ENCODE measurements around the gene AQP10.
"Not testable (repeated sequence)": the region's sequence is repeated elsewhere in the genome, so short reads cannot be mapped to it uniquely, and the experiment has no call there.

The AQP10 gene

DNA sequence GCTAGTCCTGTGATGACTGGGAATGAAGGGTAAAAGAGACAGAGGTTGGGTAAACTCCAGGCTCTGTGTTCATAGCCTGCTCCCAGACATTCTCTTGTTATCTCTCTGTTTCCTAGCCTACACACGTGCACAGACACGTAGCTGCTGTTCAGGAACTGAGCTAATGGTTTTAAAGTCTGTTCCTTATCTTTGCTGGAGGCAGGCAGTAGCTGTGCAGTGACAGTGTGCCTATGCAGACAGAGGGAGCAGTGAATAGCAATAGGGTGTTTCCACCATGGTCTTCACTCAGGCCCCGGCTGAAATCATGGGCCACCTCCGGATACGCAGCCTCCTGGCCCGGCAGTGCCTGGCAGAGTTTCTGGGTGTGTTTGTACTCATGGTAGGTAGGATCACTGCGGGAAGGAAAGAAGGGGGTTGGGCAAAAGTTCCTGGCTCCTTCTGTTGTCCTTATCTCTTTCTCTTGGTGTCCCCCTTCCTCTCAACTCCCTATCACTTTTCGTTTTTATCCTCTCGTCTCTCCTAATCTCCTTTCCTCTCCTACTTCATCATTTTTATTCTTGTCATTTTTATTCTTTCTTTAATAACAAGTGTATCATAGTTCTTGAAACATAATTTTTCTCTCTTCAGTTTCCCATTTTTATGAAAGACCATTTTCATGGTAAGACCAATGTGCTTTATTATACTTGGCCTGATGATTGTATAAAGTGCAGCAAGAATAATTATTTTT lies at the start of gene AQP10:
AQP10 (plus strand) TSS at position 212 of the 727 bp plus-strand sequence; CDS start at position 275, 63 bp downstream.
- no peak within 1 kb of the TSS for H3K27ac ChIP-seq
- no peak for DNase-seq (ENCODE audit: low read depth, low spot score)

- DNase-seq (ENCODE audit: low read depth, low spot score), result peak; percentile 84
- H3K27ac ChIP-seq, result peak within 1 kb of the TSS; percentile 78
Observed at GRCh38 chr1:154272217-154272998, 48.5 kb upstream of the AQP10 start, which contains the start of gene HAX1. HAX1 (plus strand) TSS chr1:154272629; CDS start chr1:154272724, 95 bp downstream.

DNA sequence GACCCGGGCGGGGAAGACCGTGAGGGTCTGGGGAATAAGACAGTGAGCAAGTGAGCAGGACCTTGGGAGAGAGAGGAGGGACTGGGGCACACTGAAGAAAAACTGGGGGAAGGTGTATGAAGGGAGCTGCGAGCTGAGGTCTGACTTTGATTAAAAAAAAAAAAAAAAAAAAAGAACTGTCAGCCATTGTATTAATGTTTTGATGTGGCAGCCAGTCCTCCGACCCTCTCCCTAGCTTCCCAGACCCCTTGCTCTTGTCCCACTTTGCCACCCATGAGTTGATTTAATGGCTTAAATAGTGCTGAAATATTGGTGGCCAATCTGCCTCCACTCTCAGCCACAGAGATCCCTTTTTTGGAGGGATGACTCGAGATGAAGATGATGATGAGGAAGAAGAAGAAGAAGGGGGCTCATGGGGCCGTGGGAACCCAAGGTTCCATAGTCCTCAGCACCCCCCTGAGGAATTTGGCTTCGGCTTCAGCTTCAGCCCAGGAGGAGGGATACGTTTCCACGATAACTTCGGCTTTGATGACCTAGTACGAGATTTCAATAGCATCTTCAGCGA lies 47.8 kb upstream of the AQP10 start:
- DNase-seq (ENCODE audit: low read depth, low spot score), result no peak
- peak overlapping the region; percentile 78 for H3K27ac ChIP-seq

- no peak overlapping the region for H3K27ac ChIP-seq
Observed at GRCh38 chr1:154276797-154277196, 44.1 kb upstream of the AQP10 start.

DNA sequence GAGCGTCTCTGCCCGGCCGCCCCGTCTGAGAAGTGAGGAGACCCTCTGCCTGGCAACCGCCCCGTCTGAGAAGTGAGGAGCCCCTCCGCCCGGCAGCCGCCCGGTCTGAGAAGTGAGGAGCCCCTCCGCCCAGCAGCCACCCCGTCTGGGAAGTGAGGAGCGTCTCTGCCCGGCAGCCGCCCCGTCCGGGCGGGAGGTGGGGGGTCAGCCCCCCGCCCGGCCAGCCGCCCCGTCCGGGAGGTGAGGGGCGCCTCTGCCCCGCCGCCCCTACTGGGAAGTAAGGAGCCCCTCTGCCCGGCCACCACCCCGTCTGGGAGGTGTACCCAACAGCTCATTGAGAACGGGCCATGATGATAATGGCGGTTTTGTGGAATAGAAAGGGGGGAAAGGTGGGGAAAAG lies 33.3 kb upstream of the AQP10 start:
- DNase-seq (ENCODE audit: low read depth, low spot score); H3K27ac ChIP-seq: not testable (repeated sequence)

More at GRCh38 chr1:154276797-154277196, 44.1 kb upstream of the AQP10 start:
- DNase-seq (ENCODE audit: low read depth, low spot score), result no peak

DNA sequence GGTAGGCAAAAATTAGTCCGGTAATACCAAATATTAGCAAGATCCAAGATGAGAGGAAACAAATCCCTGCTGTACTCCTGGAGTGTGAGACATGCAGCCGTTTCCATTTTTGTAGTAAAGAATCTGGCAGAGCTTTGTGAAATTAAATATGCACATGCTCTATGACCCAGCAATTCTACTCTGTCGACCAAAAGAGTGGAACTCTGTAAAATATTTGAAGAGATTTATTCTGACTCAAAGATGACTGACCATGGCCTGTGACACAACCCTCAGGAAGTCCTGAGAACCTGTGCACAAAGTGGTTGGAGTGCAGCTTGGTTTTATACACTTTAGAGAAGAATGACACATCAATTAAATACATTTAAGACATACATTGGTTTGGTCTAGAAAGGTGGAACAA lies 32.2 kb upstream of the AQP10 start:
- no peak for DNase-seq (ENCODE audit: low read depth, low spot score)
- no peak overlapping the region for H3K27ac ChIP-seq

DNA sequence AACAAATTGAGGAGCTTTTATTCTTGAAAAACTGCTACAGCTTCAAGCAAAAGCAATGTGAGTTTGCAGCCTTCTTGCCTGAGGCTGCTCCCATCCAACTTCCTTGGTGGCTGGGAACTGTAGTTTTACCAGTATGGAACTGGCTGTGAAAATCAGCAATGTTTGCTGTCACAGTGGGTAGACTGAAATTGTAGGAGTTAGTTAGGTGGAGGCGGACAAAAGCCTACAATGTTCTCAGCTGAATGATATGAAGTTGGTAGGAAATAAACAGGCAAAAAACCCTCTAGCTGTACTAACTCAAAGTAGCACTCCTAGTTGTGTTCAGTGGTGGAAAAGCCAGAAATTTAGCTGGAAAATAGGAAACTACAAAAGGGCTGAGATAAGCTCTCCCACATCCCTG lies 30.0 kb upstream of the AQP10 start:
- DNase-seq (ENCODE audit: low read depth, low spot score), result no peak
- H3K27ac ChIP-seq, result no peak overlapping the region

- DNase-seq (ENCODE audit: low read depth, low spot score), result no peak
Observed at GRCh38 chr1:154295408-154296235, 25.3 kb upstream of the AQP10 start.

GRCh38 chr1:154301582-154301981 lies 19.3 kb upstream of the AQP10 start:
- DNase-seq (ENCODE audit: low read depth, low spot score), result no peak
- no peak overlapping the region for H3K27ac ChIP-seq

More at GRCh38 chr1:154295408-154296235, 25.3 kb upstream of the AQP10 start:
- no peak overlapping the region for H3K27ac ChIP-seq

- DNase-seq (ENCODE audit: low read depth, low spot score), result no peak
- H3K27ac ChIP-seq, result no peak overlapping the region
Observed at GRCh38 chr1:154304664-154305337, 16.1 kb upstream of the AQP10 start.

- no peak overlapping the region for H3K27ac ChIP-seq
- no peak for DNase-seq (ENCODE audit: low read depth, low spot score)
Observed at GRCh38 chr1:154306151-154306550, 14.7 kb upstream of the AQP10 start.

GRCh38 chr1:154307670-154308270 lies 13.1 kb upstream of the AQP10 start:
- DNase-seq (ENCODE audit: low read depth, low spot score); H3K27ac ChIP-seq: not testable (repeated sequence)

DNA sequence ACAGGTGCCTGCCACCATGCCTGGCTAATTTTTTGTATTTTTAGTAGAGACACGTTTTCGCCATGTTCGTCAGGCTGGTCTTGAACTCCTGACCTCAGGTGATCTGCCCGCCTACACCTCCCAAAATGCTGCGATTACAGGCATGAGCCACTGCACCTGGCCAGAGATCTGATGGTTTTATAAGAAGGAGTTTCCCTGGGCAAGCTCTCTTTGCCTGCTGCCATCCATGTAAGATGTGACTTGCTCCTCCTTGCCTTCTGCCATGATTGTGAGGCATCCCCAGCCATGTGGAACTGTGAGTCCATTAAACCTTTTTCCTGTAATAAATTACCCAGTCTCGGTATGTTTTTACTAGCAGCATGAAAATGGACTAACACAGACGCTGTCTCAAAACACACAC lies 11.8 kb upstream of the AQP10 start:
- DNase-seq (ENCODE audit: low read depth, low spot score); H3K27ac ChIP-seq: not testable (repeated sequence)

DNA sequence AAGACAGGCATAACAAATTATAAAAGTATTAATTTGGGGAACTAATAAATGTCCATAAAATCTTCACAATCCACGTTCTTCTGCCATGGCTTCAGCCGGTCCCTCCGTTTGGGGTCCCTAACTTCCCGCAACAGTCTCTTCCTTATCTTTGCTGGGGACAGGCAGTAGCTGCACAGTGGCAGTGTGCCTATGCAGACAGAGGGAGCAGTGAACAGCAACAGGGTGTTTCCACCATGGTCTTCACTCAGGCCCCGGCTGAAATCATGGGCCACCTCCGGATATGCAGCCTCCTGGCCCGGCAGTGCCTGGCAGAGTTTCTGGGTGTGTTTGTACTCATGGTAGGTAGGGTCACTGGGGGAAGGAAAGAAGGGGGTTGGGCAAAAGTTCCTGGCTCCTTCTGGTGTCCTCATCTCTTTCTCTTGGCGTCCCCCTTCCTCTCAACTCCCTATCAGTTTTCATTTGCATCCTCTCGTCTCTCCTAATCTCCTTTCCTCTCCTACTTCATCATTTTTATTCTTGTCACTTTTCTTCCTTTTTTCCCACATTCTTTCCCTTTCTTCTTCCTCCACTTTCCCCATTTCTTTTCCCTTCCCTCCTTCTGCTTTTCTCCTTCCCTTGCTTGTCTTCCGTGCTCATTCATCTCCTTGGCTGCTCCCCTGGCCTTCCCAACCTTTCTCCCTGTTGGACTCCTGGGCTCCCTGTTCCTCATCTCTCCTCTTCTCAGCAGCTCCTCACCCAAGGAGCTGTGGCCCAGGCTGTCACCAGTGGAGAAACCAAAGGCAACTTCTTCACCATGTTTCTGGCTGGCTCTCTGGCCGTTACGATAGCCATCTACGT lies 8.4 kb upstream of the AQP10 start:
- DNase-seq (ENCODE audit: low read depth, low spot score); H3K27ac ChIP-seq: not testable (repeated sequence)

DNA sequence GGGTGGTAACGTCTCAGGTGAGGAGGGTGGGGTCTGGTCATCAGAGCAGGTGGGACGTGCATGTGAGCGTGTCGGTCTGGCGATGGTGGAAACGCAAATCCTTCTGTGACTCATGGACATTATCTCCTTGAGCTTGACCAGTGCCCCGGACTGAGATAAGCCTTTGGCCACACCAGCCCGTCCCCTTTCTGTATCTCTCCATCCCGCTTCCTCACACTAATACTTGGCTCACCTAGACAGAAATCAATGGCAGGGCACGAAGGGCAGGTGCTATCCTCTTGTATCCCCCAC lies 7.9 kb upstream of the AQP10 start:
- H3K27ac ChIP-seq, result no peak overlapping the region
- no peak for DNase-seq (ENCODE audit: low read depth, low spot score)

- H3K27ac ChIP-seq; DNase-seq (ENCODE audit: low read depth, low spot score): not testable (repeated sequence)
Observed at GRCh38 chr1:154314226-154314625, 6.7 kb upstream of the AQP10 start.

- H3K27ac ChIP-seq, result no peak overlapping the region
- no peak for DNase-seq (ENCODE audit: low read depth, low spot score)
Observed at GRCh38 chr1:154316704-154317103, 4.2 kb upstream of the AQP10 start.

DNA sequence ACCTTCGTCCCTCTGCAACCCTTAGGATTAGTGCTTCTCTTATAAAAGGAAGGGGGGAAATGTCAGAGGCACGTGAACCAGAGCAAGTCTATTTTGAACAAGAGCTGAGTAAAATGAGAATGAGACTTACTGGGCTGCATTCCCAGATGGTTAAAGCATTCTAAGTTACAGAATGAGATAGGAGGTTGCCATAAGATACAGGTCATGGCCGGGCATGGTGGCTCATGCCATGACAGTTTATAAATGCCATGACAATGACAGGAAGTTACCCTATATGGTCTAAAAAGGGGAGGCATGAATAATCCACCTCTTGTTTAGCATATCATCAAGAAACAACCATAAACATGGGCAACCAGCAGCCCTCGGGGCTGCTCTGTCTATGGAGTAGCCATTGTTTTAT lies 2.5 kb upstream of the AQP10 start:
- H3K27ac ChIP-seq, result no peak overlapping the region
- no peak for DNase-seq (ENCODE audit: low read depth, low spot score)

- not testable (repeated sequence) for H3K27ac ChIP-seq; DNase-seq (ENCODE audit: low read depth, low spot score)
Observed at GRCh38 chr1:154321609-154321934, 679 bp downstream of the AQP10 start.
